ENCODE measurements around the gene RITA1. TPM values are rescaled to one million over a fixed set of nuclear protein-coding genes. Genes with fewer than 3 reads are reported as not detected.

Gene RITA1
- total and polyA plus RNA-seq, 4 donors, result 10.6 to 18.1 (median 14.9) TPM

GRCh38 chr12:113221997-113222729 is 36.6 kb downstream of the RITA1 start:
- H3K4me1 ChIP-seq (ENCODE audit: control insufficient read depth in 4 of 4, insufficient read depth in 4 of 4, low read length in 3 of 4), result peaks cover 6 to 29% (median 22%) of the 10 kb centered on the region in 4 donors
- no peaks in the 10 kb centered on the region for H3K27me3 ChIP-seq (ENCODE audit: control insufficient read depth in 4 of 4, insufficient read depth in 4 of 4, low read length in 3 of 4)
- DNase-seq (ENCODE audit: low spot score), result no peak
- H3K9me3 ChIP-seq (ENCODE audit: control insufficient read depth in 4 of 4, low read length in 3 of 4), result no peaks in the 10 kb centered on the region
- no peak for TF ChIP-seq JUND (IDR thresholded peaks at IDR 0.05)
- no peak for TF ChIP-seq SP1 (IDR thresholded peaks at IDR 0.05)
- TF ChIP-seq RXRA (IDR thresholded peaks at IDR 0.05), result no peak
- TF ChIP-seq FOXA1 (IDR thresholded peaks at IDR 0.05), result no peak
- peak in 1 of 2 donors; percentile 22 for TF ChIP-seq RAD21 (IDR thresholded peaks at IDR 0.05)
- peak overlapping the region; percentile 82 to 83 for H3K27ac ChIP-seq (ENCODE audit: low read depth in 1 of 2, low read length in 2 of 2)
- WGBS, result 15% methylated on average over 12 of the region's 12 CpGs
- H3K4me3 ChIP-seq (ENCODE audit: low read depth in 1 of 3, low read length in 3 of 3), result peak overlapping the region; percentile 55 to 90 (median 65)
- H3K9ac ChIP-seq (ENCODE audit: low read depth in 1 of 2, low read length in 2 of 2), result peak overlapping the region; percentile 75 to 93
- peaks cover 0 to 3% (median 0%) of the 10 kb centered on the region in 4 donors for H3K36me3 ChIP-seq (ENCODE audit: control insufficient read depth in 4 of 4, insufficient read depth in 3 of 4, low read depth in 1 of 4, low read length in 3 of 4)

- TF ChIP-seq RXRA (IDR thresholded peaks at IDR 0.05) (peak; percentile 72 to 86), SP1 (IDR thresholded peaks at IDR 0.05) (peak; percentile 91), JUND (IDR thresholded peaks at IDR 0.05) (peak; percentile 61 to 66), FOXA2 (IDR thresholded peaks at IDR 0.05) (peak; percentile 87), CTCF (IDR thresholded peaks at IDR 0.05; ENCODE audit: low read depth, low read length, missing input control) (no peak), EGR1 (IDR thresholded peaks at IDR 0.05; ENCODE audit: low read depth in 2 of 2) (peak in 1 of 2 donors; percentile 40), REST (IDR thresholded peaks at IDR 0.05) (peak; percentile 28), TAF1 (conservative IDR thresholded peaks at IDR 0.05) (peak; percentile 35), HNF4A (conservative IDR thresholded peaks at IDR 0.05) (peak; percentile 79 to 86), RAD21 (IDR thresholded peaks at IDR 0.05) (peak; percentile 55 to 71), FOXA1 (IDR thresholded peaks at IDR 0.05) (peak; percentile 47), HNF4G (IDR thresholded peaks at IDR 0.05) (peak; percentile 66), ZBTB33 (IDR thresholded peaks at IDR 0.05) (no peak), ATF3 (IDR thresholded peaks at IDR 0.05) (no peak), GABPA (IDR thresholded peaks at IDR 0.05 in 1 of 2, conservative IDR thresholded peaks at IDR 0.05 in 1 of 2) (peak in 1 of 2 donors; percentile 25), YY1 (IDR thresholded peaks at IDR 0.05) (peak; percentile 87), MAX (IDR thresholded peaks at IDR 0.05) (peak; percentile 78), NR2F2 (IDR thresholded peaks at IDR 0.05) (peak; percentile 96)
- no peaks in the 10 kb centered on the region for H3K27me3 ChIP-seq (ENCODE audit: control insufficient read depth in 4 of 4, insufficient read depth in 4 of 4, low read length in 3 of 4)
- peak overlapping the region; percentile 75 to 93 for H3K9ac ChIP-seq (ENCODE audit: low read depth in 1 of 2, low read length in 2 of 2)
- H3K9me3 ChIP-seq (ENCODE audit: control insufficient read depth in 4 of 4, low read length in 3 of 4), result no peaks in the 10 kb centered on the region
- peak overlapping the region; percentile 82 to 83 for H3K27ac ChIP-seq (ENCODE audit: low read depth in 1 of 2, low read length in 2 of 2)
- WGBS, result 13% methylated on average over 11 of the region's 11 CpGs
- H3K4me3 ChIP-seq (ENCODE audit: low read depth in 1 of 3, low read length in 3 of 3), result peak overlapping the region in 1 of 3 donors; percentile 65
- DNase-seq (ENCODE audit: low spot score), result no peak
- H3K4me1 ChIP-seq (ENCODE audit: control insufficient read depth in 4 of 4, insufficient read depth in 4 of 4, low read length in 3 of 4), result peaks cover 6 to 29% (median 22%) of the 10 kb centered on the region in 4 donors
- peaks cover 0 to 8% (median 5%) of the 10 kb centered on the region in 4 donors for H3K36me3 ChIP-seq (ENCODE audit: control insufficient read depth in 4 of 4, insufficient read depth in 3 of 4, low read depth in 1 of 4, low read length in 3 of 4)
Observed at GRCh38 chr12:113222730-113223531, 37.4 kb downstream of the RITA1 start.
